GM19395 (cell line): ENCODE measurements around the gene TNRC18.
"Not testable (repeated sequence)": the region's sequence is repeated elsewhere in the genome, so short reads cannot be mapped to it uniquely, and the experiment has no call there.

Experiments used
- ATAC-seq: cut with Tn5 transposase; IDR thresholded peaks from one replicate; pipeline ENCODE4 v1.9.1; 2021; ENCODE audit warnings: mild to moderate bottlenecking, moderate library complexity; ENCODE audit not compliant: unreplicated experiment

Gene TNRC18, protein sequence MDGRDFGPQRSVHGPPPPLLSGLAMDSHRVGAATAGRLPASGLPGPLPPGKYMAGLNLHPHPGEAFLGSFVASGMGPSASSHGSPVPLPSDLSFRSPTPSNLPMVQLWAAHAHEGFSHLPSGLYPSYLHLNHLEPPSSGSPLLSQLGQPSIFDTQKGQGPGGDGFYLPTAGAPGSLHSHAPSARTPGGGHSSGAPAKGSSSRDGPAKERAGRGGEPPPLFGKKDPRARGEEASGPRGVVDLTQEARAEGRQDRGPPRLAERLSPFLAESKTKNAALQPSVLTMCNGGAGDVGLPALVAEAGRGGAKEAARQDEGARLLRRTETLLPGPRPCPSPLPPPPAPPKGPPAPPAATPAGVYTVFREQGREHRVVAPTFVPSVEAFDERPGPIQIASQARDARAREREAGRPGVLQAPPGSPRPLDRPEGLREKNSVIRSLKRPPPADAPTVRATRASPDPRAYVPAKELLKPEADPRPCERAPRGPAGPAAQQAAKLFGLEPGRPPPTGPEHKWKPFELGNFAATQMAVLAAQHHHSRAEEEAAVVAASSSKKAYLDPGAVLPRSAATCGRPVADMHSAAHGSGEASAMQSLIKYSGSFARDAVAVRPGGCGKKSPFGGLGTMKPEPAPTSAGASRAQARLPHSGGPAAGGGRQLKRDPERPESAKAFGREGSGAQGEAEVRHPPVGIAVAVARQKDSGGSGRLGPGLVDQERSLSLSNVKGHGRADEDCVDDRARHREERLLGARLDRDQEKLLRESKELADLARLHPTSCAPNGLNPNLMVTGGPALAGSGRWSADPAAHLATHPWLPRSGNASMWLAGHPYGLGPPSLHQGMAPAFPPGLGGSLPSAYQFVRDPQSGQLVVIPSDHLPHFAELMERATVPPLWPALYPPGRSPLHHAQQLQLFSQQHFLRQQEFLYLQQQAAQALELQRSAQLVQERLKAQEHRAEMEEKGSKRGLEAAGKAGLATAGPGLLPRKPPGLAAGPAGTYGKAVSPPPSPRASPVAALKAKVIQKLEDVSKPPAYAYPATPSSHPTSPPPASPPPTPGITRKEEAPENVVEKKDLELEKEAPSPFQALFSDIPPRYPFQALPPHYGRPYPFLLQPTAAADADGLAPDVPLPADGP (N-terminal part only)

DNA sequence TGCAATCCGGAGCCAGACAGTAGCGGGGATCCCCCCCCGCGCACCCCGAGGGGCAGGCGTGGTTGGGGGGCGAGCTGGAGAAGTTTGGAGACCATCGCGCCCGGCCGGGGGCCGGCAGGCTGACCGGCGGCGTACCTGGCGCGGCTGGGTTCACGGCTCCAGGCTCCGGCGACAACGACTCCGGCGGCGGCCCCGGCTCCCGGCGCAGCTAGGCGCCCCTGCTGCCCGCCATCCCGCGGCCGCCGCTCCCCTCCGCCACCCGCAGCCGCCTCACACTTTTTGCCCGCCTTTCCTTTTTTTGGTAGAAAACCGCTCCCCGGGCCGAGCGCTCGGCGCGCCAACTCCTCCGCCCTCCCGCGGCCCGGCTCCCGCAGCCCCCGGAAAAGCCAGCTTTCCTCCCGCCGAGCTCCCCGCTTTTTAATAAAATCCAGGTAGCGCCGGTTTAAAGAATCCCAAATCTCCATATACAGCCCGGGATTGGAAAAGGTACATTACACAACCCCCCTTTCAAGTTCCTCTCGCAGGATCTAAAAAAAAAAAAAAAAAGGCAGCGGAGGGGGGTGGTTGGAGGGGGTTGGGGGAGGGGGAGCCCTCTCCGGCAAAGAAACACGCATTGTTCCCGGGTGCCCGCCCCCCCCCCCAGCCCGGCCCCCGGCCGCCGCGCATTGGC lies at the start of gene TNRC18:
TNRC18 (minus strand) TSS at position 529 of the 670 bp plus-strand sequence. CDS start 2,588 bp downstream, outside the sequence.
- ATAC-seq: no peak

DNA sequence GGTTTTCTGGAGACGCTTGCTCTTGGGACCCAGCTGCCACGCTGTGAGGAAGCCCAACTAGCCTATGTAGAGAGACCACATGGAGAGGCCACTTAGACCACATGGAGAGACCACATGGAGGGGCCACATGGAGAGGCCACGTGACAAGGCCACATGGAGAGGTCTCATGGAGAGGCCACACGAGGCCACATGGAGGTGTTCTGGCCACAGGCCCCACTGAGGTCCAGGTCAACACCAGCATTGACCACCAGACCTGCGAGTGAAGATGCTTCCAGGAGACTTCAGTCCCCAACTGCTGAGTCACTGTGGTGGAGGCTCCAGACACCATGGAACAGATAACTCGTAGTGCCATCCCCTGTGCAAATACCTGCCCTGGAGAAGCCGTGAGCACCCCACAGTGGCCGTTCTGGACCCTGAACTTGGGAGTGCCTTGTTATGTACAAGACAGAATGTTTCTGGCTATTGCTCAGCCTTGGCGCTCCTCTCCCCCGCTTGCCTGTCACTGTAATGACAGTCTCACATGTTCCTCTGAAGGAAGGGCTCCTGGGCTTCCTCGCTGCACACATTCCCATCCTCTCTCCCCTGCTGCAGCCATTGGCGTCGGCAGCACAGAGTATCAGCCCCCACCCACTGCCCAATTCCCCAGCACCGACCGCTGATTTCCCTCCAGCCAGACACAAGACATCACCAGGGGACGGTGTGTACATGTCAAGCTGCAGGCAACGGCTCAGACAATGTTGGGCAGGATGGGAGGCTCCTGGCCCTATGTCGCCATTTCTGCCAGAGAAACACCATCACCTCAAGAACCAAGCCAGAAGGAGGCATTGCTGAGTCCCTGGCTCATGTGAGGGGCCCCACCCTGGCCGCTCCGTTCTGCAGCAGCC lies 49.0 kb upstream of the TNRC18 start:
- no peak for ATAC-seq

DNA sequence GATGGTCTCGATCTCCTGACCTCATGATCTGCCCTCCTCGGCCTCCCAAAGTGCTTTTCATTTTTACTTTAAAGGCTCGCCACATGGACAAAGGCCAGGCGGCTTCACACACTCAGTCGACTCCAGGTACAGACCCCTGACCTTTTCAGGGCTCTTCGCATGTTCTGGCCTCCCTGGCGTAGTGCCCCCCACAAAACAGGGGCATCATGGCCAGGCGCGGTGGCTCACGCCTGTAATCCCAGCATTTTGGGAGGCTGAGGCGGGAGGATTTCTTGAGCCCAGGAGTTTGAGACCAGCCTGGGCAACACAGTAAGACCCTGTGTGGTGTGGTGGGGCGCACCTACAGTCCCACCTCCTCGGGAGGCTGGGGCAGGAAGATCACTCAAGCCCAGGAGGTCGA lies 48.0 kb upstream of the TNRC18 start:
- ATAC-seq: not testable (repeated sequence)

DNA sequence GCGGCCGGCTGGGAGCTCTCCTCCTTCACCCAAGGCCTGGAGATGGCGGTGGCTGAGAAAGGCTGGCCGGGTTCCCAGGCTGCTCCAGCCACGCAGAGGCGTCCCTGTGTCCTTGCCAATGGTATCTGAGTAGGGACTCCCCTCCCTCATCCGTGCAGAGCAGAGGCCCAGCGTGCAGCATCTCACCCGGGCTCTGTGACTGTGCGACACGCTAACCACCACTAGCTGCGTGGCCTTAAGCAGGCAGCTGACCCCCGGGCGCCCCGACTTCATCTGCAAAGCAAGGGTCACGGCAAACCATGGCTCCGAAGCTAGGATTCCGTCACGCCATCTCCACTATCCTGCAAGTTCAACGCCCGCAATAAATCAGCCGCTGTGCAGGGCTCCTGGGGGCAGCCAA lies 47.2 kb upstream of the TNRC18 start:
- ATAC-seq: no peak

DNA sequence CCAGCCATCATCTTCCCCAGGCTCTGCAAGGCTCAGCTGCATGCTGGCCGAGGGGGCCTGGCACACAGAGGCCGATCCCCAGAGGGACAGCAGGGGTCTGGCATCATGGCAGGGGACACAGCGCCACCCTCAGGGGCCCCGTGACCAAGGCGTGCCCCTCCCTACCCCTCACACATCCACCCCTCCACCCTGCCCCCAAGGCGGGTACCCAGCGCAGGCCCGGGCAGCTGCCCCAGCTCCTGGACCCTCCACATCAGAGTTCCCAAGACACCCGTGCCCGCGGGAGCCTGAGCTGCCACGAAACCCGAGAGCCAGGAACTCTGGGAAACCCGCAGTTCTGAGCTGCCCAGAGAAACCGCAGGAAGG lies 46.5 kb upstream of the TNRC18 start:
- no peak for ATAC-seq

DNA sequence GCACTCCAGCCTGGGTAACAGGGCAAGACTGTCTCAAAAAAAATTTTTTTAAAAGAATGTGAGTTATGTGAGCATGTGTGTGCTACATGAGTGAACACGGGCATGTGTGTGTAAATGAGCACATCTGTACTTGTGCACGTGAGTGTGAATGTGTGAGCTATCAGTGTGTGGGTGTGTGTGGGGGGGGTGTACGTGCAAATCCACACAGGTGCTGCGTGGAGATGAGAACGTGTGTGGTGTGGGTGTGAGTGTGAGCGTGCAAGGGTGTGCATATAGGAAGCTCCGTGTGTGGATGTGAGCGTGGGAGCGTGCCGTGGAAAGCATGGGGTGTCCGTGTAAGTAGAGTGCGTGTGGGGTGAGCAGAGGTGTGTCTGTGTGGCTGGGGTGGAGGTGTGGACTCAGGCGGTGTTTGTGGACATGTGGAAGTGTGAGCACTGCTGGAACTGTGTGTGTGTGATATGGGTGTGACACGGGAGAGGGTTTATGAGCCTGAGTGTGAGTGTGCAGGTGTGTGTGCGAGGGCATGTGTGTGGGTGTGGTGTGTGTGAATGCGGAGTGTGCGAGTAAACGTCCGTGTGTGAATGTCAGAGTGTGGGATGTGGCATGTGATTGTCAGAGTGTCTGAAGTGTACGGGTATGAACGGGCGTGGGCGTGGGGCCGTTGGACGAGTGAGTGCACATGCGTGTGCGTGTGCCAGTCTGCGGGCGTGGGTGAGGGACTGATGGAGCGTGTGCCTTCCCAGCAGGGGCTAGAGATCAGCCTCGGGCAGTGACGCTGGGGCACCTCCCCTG lies 45.9 kb upstream of the TNRC18 start:
- ATAC-seq: no peak

DNA sequence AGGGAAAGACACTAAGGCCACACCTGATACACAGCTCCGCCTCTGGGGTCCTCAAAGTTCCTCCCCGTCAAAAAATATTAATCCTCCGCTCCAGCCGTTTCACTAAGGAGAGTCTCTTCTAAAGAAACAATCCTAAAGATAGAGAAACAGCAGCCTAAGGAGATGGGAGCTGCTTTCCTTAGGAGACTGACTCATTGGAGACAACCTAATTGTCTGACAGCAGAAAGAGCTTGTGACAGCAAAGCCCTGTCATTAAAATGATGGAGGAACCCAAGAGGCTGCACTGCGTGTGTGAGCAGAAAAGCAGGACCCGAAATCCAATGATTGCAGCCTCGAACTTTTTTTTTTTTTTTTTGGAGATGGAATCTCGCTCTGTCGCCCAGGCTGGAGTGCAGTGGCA lies 44.0 kb upstream of the TNRC18 start:
- ATAC-seq: no peak

DNA sequence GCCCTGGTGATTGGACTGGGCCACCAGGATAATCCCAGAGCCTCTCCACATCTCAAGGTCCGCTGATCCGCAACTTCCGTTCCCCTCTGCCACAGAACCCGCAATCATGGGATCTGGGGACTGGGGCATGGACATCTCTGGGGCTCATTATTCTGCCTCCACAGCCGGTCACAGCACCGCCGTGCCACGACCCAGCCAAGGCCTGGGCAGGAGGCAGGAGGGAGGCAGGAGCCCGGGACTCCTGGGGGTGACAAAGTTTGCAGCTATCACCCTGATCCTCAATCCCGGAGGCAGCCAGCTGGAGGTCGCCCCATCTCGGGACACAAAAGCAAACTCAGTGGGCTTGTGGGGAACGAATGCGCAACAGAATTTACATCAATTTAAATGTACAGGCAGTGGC lies 42.9 kb upstream of the TNRC18 start:
- ATAC-seq: no peak

DNA sequence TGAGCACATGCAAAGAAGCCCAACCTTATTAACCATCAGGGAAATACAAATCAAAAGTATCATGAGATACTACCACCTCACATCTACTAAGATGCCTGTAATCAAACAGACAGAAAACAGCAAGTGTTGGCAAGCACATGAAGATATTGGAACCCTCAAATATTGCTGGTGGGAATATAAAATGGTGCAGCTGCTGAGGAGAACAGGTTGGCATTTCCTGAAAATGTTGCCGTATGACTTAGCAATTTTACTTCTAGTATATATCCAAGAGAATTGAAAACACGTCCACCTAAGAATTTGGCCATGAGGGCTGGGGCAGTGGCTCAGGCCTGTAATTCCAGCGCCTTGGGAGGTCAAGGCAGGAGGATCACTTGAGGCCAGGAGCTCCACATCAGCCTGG lies 39.4 kb upstream of the TNRC18 start:
- ATAC-seq: no peak

DNA sequence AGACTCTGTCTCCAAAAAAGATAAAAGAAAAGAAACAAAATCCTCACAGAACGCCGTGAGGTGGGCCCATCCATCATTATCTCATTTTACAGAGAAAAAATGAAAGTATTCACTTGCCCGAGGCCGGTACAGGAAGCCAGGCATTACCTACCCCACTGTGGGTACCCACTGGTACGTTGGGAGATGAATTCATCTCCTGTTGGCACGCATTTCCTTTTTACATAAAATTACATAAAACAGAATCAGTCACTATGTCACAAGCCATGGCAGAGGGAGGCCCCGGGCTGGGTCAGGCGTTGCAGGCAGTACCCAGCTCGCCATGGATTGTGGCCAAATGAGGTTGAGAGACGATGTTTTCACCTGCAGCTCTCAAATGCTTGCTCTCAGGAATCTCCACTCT lies 38.6 kb upstream of the TNRC18 start:
- no peak for ATAC-seq

DNA sequence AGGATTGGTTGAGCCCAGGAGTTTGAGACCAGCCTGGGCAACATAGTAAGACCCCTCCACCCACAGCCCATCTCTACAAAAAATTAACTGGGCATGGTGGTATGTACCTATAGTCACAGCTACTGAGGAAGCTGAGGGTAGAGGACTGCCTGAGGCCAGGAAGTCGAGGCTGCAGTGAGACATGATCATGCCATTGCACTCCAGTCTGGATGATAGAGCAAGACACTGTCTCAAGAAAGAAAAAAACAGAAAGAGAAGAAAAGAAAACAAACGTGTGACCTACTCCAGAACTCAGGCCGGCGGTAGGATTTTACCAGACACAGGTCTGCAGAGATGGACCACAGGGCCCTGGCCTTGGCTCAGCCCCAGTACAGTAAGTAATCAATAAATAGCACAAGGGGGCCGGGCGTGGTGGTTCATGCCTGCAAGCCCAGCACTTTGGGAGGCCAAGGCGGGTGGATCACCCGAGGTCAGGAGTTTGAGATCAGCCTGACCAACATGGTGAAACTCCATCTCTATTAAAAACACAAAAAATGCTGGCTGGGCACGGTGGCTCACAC lies 35.4 kb upstream of the TNRC18 start:
- no peak for ATAC-seq

DNA sequence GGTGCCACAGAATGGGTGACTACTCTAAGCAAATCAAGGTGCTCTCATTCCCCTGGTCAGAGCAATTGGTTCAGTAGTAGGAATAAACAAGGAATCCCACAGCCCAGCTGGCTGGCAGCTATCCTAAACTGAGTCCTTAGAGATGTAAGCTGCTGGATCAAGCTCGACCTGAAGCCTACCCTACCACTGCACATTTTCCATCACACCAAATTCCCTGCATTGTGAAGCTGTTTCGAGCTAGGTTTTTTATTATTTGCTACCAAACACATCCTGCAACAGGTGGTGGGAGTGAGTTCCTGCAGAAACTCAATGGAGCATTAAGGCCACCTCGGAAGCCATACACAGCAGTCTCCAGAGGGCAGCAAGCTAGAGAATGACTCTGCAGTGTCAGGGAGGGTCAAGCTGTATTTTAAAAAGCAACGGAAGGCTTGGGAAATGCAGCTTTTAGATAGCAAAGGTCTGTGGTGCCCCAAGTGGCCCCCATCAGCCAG lies 33.7 kb upstream of the TNRC18 start:
- ATAC-seq: no peak

DNA sequence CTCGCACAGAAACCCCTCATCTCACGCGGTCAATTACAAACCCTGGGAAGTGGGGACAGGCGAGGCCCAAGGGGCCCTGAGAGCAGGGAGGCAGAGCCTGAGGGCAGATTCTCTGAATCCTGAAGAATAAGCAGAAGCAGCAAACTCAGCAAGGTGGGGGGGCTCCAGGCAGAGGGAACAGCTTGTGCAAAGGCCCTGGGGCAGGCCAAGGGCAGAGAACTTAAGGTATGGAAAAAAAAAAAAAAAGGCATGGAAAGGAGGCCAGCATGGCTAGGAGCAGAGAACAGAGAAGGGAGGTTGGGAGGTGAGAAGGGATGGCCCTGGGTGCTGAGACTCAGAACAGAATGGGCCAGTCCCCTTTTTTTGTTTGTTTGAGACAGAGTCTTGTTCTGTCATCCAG lies 32.8 kb upstream of the TNRC18 start:
- no peak for ATAC-seq

DNA sequence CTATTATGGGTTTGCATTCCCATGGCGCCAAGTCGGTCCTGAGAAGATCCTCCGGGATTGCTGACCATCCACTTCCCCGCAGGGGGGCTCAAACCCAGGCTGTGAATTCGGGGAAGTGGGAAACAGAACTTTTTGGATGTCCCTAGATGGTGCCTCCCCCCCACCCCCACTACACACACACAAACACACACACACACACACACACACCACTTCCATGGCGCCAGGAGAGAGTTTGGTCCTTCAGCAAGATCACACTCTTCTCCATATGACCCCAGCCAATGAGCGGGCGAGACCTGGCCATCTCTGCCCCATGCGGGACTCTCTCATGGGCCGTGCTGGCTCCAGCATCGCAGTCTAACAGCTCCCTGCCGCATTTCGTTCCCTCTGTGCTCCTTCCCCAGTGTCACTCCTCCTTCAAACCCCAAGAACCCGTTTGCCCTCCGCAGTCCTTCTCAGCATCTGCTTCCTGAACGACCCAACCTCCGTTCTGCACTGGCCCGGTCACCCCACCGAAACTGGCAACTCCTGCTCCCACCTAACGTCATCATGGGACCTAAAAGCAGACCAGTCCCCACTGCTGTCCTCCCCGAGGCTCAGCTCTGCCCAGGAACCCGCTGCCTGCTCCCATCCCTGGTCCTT lies 32.1 kb upstream of the TNRC18 start:
- ATAC-seq: no peak

DNA sequence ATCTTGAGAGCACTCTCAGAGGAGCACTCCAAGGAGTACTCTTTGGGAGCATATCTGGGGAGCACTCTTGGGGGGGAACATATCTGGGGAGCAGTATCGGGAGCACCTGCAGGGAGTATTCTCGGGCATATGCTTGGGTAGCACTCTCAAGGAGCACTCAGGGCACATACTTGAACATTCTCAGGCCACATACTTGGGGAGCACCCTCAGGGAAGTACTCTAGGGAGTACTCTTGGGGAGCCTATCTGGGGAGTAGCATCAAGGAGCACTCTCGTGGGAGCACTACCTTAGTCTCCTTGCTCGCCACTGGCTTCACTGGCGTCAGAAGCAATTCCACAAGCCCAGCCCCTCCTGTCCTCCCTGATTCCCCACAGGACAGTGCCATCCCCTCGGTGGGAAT lies 31.5 kb upstream of the TNRC18 start:
- ATAC-seq: no peak

DNA sequence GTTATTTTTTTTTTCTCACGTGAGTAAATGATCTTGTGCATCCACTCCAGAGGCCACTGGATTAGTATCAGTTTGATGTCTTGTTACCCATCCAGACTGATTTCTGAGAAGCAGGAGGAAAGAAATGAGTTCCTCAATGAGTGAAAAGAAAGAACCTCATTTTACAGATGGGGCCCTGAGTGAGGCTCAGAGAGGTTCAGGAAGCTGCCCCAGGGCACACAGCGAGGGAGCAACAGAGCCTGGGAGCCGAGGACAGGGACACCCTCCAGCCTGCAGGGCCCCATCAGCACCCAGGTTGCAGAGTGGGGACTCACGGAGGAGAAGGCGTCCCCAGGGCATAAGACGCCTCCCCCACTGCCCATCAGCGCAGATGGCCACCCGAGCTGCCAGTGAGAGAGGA lies 30.9 kb upstream of the TNRC18 start:
- no peak for ATAC-seq

DNA sequence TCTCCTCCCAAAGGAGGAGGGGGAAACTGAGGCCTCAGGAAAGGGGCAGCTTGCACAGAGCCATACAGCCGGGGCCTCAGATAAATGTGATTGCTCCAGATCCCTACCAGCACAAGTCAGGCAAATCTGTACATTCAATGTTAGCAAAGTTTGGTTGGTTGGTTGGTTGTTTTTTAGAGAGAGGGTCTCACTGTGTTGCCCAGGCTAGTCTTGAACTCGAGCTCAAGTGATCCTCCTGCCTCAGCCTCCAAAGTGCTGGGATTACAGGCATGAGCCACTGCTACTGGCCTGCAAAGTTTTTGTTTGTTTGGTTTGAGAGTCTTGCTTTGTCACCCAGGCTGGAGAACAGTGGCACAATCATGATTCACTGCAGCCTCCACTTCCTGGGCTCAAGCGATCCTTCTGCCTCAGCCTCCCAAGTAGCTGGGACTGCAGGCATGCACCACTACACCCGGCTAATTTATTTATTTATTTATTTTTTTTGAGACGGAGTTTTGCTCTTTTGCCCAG lies 30.0 kb upstream of the TNRC18 start:
- no peak for ATAC-seq

DNA sequence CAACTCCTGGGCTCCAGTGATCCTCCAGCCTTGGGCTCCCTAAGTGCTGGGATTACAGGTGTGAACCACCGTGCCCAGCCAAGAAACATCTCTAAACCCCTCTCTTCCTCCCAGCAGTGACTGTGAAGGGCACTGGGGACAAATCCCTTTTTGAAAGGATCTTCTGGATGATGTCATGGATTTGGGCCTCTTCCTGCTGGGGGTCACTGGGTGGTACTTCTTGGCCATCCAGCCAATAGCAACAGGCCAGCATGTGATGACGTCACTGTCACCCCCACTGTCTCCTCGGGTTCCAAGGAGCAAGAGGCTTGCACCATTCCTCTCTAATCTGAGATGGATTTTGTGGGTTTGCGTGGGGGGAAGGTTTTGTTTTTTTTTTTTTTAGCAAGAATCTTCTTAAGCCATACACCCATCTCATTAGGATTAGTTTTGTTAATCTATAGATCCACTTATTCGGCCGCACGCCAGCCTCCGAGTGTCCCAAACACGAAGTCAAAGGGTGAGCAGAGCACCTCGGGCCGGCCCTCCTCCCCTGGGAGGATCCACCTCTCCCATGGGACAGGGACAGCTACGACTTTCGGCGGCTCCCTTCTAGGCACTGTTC lies 29.4 kb upstream of the TNRC18 start:
- ATAC-seq: no peak
